Measurements from ENCODE around the gene MET. TPM values are rescaled to one million over a fixed set of nuclear protein-coding genes. Genes with fewer than 3 reads are reported as not detected.

Gene MET
- total RNA-seq, 1 experiment from 2014 or later: 5.0 TPM

GRCh38 chr7:116832692-116833091, 160.7 kb downstream of the MET start:
- H3K23ac ChIP-seq (ENCODE audit: insufficient read length, low read depth, low read length): no peak overlapping the region
- H3K27me3 ChIP-seq (ENCODE audit: insufficient read depth, low read length): no peaks in the 10 kb centered on the region
- H3K9ac ChIP-seq (ENCODE audit: extremely low read depth, insufficient read length, low read length): no peak overlapping the region
- no peak overlapping the region for H3T11ph ChIP-seq (ENCODE audit: low read length)
- H3K18ac ChIP-seq (ENCODE audit: insufficient read length, low read depth, low read length): no peak overlapping the region
- Mint-ChIP-seq H3K27ac (no peak overlapping the region), H3K27me3 (ENCODE audit: low read depth) (no peaks in the 10 kb centered on the region), H3K9me3 (no peaks in the 10 kb centered on the region), H3K4me1 (no peaks in the 10 kb centered on the region), H3K36me3 (ENCODE audit: insufficient read depth in 1 of 3, low read depth in 3 of 3) (no peaks in the 10 kb centered on the region), H3K4me3 (no peak overlapping the region)
- H4K5ac ChIP-seq (ENCODE audit: insufficient read length, low read depth, low read length): no peak overlapping the region
- no peak overlapping the region for H2BK12ac ChIP-seq (ENCODE audit: insufficient read length, low read depth, low read length)
- H2BK20ac ChIP-seq (ENCODE audit: low read depth, low read length, poor library complexity, severe bottlenecking): no peak overlapping the region
- H3K79me2 ChIP-seq (ENCODE audit: insufficient read depth, low read length): no peaks in the 10 kb centered on the region
- no CpG with 5 or more reads among the region's 2 CpGs for WGBS (ENCODE audit: extremely low coverage, insufficient read length, low lambda C conversion rate)
- H3K27ac ChIP-seq (ENCODE audit: insufficient read length, low read depth, low read length): no peak overlapping the region
- no peak overlapping the region for H3K56ac ChIP-seq (ENCODE audit: insufficient read length, low read depth, low read length)
- no peak overlapping the region for H3K4me2 ChIP-seq (ENCODE audit: insufficient read depth, insufficient read length, low read length)
- H2BK5ac ChIP-seq (ENCODE audit: insufficient read length, low read length): no peak overlapping the region
- H2BK120ac ChIP-seq (ENCODE audit: low read depth, low read length, poor library complexity, severe bottlenecking): no peak overlapping the region
- DNase-seq: no peak
- H3K14ac ChIP-seq (ENCODE audit: insufficient read depth, low read length): no peak overlapping the region
- no peaks in the 10 kb centered on the region for H3K79me1 ChIP-seq (ENCODE audit: insufficient read depth, low read depth, low read length, poor library complexity, severe bottlenecking)
- H3K4ac ChIP-seq (ENCODE audit: low read depth, low read length): no peak overlapping the region
- H4K20me1 ChIP-seq (ENCODE audit: control insufficient read depth, insufficient read depth, insufficient read length): no peaks in the 10 kb centered on the region
- no peaks in the 10 kb centered on the region for H3K23me2 ChIP-seq (ENCODE audit: insufficient read length, low read depth, low read length, poor library complexity, severe bottlenecking)
- no peaks in the 10 kb centered on the region for H3K4me1 ChIP-seq (ENCODE audit: insufficient read depth, low read length)
- no peak for TF ChIP-seq CTCF (conservative IDR thresholded peaks at IDR 0.05)
- H4K8ac ChIP-seq (replicated peaks; ENCODE audit: insufficient read length, low read depth, low read length): no peak overlapping the region
- H4K91ac ChIP-seq (ENCODE audit: insufficient read length, low read depth, low read length): no peak overlapping the region
- H2AK5ac ChIP-seq (ENCODE audit: insufficient read length, low read length): no peak overlapping the region
- no peaks in the 10 kb centered on the region for H3K9me3 ChIP-seq (ENCODE audit: control insufficient read depth, low read depth, low read length)
- H2AFZ ChIP-seq (ENCODE audit: low read length): no peak overlapping the region
- no peak overlapping the region for H2BK15ac ChIP-seq (ENCODE audit: low read depth, low read length)

Data from H9 (cell line).